Measurements from ENCODE around the gene CNIH4. TPM values are rescaled to one million over a fixed set of nuclear protein-coding genes. Genes with fewer than 3 reads are reported as not detected.

Gene CNIH4
- total RNA-seq, 1 experiment from 2014 or later: 93.8 TPM

GRCh38 chr1:224393294-224393693, 36.6 kb downstream of the CNIH4 start:
- BruUV-seq (replicated peaks): no TSS peak

GRCh38 chr1:224399887-224400286, 43.2 kb downstream of the CNIH4 start:
- Histone ChIP-seq H3K9me2 (ENCODE audit: insufficient read depth) (no peaks in the 10 kb centered on the region), H3K4me2 (no peak overlapping the region)
- intact Hi-C loops (cut with micrococcal nuclease; ENCODE audit: unreplicated experiment): no loop called here

More at GRCh38 chr1:224393294-224393693, 36.6 kb downstream of the CNIH4 start:
- H3K4me3 ChIP-seq: no peak overlapping the region
- ChIA-PET CTCF (no interaction called here), POLR2A (ENCODE audit: unreplicated experiment) (no interaction called here)
- H3K9me3 ChIP-seq (ENCODE audit: insufficient read depth, low read depth): no peaks in the 10 kb centered on the region
- H3K36me3 ChIP-seq (ENCODE audit: low read depth): peaks cover 66% of the 10 kb centered on the region
- H3K4me2 ChIP-seq: no peak overlapping the region
- H3K4me1 ChIP-seq (replicated peaks; ENCODE audit: insufficient read depth): no peaks in the 10 kb centered on the region
- no peaks in the 10 kb centered on the region for H3K9me2 ChIP-seq (ENCODE audit: insufficient read depth)
- no peak overlapping the region for H3K27ac ChIP-seq
- H2AFZ ChIP-seq: no peak overlapping the region
- no peaks in the 10 kb centered on the region for H3K27me3 ChIP-seq (ENCODE audit: insufficient read depth, low read depth)
- H4K20me1 ChIP-seq (ENCODE audit: insufficient read depth): peaks cover 21% of the 10 kb centered on the region; the same call in 1 of the 2 replicates
- no peak for TF ChIP-seq EZH2 (IDR thresholded peaks at IDR 0.05; ENCODE audit: low read depth)
- TF ChIP-seq CTCF (conservative IDR thresholded peaks at IDR 0.05): no peak
- no peak for DNase-seq
- H3K79me2 ChIP-seq (ENCODE audit: low read depth): no peaks in the 10 kb centered on the region
- H3F3A ChIP-seq (ENCODE audit: insufficient read depth, low read depth): peaks cover 31% of the 10 kb centered on the region
- intact Hi-C loops (cut with micrococcal nuclease; ENCODE audit: unreplicated experiment): no loop called here

GRCh38 chr1:224402472-224403036, 45.9 kb downstream of the CNIH4 start:
- no peaks in the 10 kb centered on the region for H3K27me3 ChIP-seq (ENCODE audit: insufficient read depth, low read depth)
- ChIA-PET POLR2A (ENCODE audit: unreplicated experiment) (no interaction called here), CTCF (no interaction called here)
- H3F3A ChIP-seq (ENCODE audit: insufficient read depth, low read depth): peaks cover 35% of the 10 kb centered on the region
- no peaks in the 10 kb centered on the region for H3K9me2 ChIP-seq (ENCODE audit: insufficient read depth)
- no peak for TF ChIP-seq CTCF (conservative IDR thresholded peaks at IDR 0.05)
- intact Hi-C loops (cut with micrococcal nuclease; ENCODE audit: unreplicated experiment): no loop called here
- peaks cover 2% of the 10 kb centered on the region; the same call in 1 of the 2 replicates for H4K20me1 ChIP-seq (ENCODE audit: insufficient read depth)
- no peak overlapping the region for H3K4me3 ChIP-seq
- BruUV-seq (replicated peaks): no TSS peak
- H3K4me2 ChIP-seq: no peak overlapping the region
- peaks cover 14% of the 10 kb centered on the region for H3K4me1 ChIP-seq (replicated peaks; ENCODE audit: insufficient read depth)
- no peak overlapping the region; the same call in 1 of the 2 replicates for H3K27ac ChIP-seq
- DNase-seq: no peak
- peaks cover 20% of the 10 kb centered on the region for H3K79me2 ChIP-seq (ENCODE audit: low read depth)
- no peaks in the 10 kb centered on the region for H3K9me3 ChIP-seq (ENCODE audit: insufficient read depth, low read depth)
- peaks cover 75% of the 10 kb centered on the region for H3K36me3 ChIP-seq (ENCODE audit: low read depth)
- H2AFZ ChIP-seq: no peak overlapping the region

More at GRCh38 chr1:224399887-224400286, 43.2 kb downstream of the CNIH4 start:
- no peak for DNase-seq
- H3K27ac ChIP-seq: no peak overlapping the region
- ChIA-PET CTCF (no interaction called here), POLR2A (ENCODE audit: unreplicated experiment) (interaction anchor here (0.6 kb wide), 1 partner anchor 12 kb away, joined by 7 read pairs; no protein-coding TSS in a partner anchor)
- BruUV-seq (replicated peaks): no TSS peak
- H3K4me1 ChIP-seq (replicated peaks; ENCODE audit: insufficient read depth): no peaks in the 10 kb centered on the region
- H3K36me3 ChIP-seq (ENCODE audit: low read depth): peaks cover 72% of the 10 kb centered on the region
- no peak overlapping the region for H2AFZ ChIP-seq
- H3K9me3 ChIP-seq (ENCODE audit: insufficient read depth, low read depth): no peaks in the 10 kb centered on the region
- peaks cover 11% of the 10 kb centered on the region; the same call in 1 of the 2 replicates for H4K20me1 ChIP-seq (ENCODE audit: insufficient read depth)
- TF ChIP-seq CTCF (conservative IDR thresholded peaks at IDR 0.05): no peak
- TF ChIP-seq EZH2 (IDR thresholded peaks at IDR 0.05; ENCODE audit: low read depth): no peak
- H3K79me2 ChIP-seq (ENCODE audit: low read depth): peaks cover under 1% of the 10 kb centered on the region; the same call in 1 of the 2 replicates
- H3K4me3 ChIP-seq: no peak overlapping the region
- no peaks in the 10 kb centered on the region for H3K27me3 ChIP-seq (ENCODE audit: insufficient read depth, low read depth)
- H3F3A ChIP-seq (ENCODE audit: insufficient read depth, low read depth): peaks cover 42% of the 10 kb centered on the region

Measured in PC-9 (cell line).